Measurements from ENCODE around the gene RSF1. TPM values are rescaled to one million over a fixed set of nuclear protein-coding genes. Genes with fewer than 3 reads are reported as not detected.

Gene RSF1
- total RNA-seq, 1 experiment from 2014 or later = 79.8 TPM

- H3K4me1 Mint-ChIP-seq = peaks cover 31% of the 10 kb centered on the region
- DNase-seq (ENCODE audit: low spot score) = no peak
- CTCF ChIA-PET = no interaction called here
- no peaks in the 10 kb centered on the region for H3K36me3 Mint-ChIP-seq
- H3K9me3 Mint-ChIP-seq = no peaks in the 10 kb centered on the region
- no peak overlapping the region for H3K4me3 Mint-ChIP-seq
- no peak for ATAC-seq
- POLR2A ChIA-PET = no interaction called here
- peak overlapping the region; percentile 32 for H3K27ac Mint-ChIP-seq
- TF ChIP-seq ARID4B (CRISPR knock-in tag; IDR thresholded peaks at IDR 0.05; ENCODE audit: borderline replicate concordance) = no peak
- no peak for TF ChIP-seq ZNF121 (CRISPR knock-in tag; IDR thresholded peaks at IDR 0.05)
- no peak for TF ChIP-seq ZNF232 (CRISPR knock-in tag; IDR thresholded peaks at IDR 0.05)
- no peak for TF ChIP-seq MYBL2 (CRISPR knock-in tag; IDR thresholded peaks at IDR 0.05)
- no peak for TF ChIP-seq SOX15 (CRISPR knock-in tag; IDR thresholded peaks at IDR 0.05)
- TF ChIP-seq ELF4 (CRISPR knock-in tag; IDR thresholded peaks at IDR 0.05; ENCODE audit: low read depth) = no peak
- TF ChIP-seq, protein P1, sequence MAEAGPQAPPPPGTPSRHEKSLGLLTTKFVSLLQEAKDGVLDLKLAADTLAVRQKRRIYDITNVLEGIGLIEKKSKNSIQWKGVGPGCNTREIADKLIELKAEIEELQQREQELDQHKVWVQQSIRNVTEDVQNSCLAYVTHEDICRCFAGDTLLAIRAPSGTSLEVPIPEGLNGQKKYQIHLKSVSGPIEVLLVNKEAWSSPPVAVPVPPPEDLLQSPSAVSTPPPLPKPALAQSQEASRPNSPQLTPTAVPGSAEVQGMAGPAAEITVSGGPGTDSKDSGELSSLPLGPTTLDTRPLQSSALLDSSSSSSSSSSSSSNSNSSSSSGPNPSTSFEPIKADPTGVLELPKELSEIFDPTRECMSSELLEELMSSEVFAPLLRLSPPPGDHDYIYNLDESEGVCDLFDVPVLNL (CRISPR knock-in tag; IDR thresholded peaks at IDR 0.05; ENCODE audit: borderline replicate concordance, low read depth) = no peak
- no peak for TF ChIP-seq FOXJ3 (CRISPR knock-in tag; IDR thresholded peaks at IDR 0.05; ENCODE audit: borderline replicate concordance)
- TF ChIP-seq GTF2I (CRISPR knock-in tag; conservative IDR thresholded peaks at IDR 0.05) = no peak
- no peaks in the 10 kb centered on the region for H3K27me3 Mint-ChIP-seq (ENCODE audit: low read depth)
These were observed 49.4 kb downstream of the RSF1 start for GRCh38 chr11:77771135-77771534.

DNA sequence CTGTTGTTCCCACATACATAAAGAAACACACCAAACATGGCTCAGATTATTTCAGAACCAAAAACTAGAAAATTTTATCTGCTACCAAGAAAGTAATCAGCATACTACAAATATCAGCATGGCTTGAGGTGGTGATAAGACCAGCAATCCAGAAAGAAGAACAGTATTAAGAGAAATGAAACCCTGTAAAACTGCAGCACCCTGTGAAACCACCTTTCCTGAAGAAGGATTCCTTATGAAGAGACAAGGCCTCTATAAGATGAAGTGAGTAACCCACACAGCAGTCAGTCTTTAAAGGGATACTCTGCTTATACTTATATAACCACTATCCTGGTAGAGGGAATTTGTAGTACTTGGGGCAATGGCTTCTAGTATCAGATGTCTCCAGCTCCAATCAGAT lies 49.9 kb downstream of the RSF1 start:
- Mint-ChIP-seq H3K27ac (0 out of 2 replicates have a peak overlapping the region, but pooled peaks have one; percentile 32), H3K4me3 (no peak overlapping the region), H3K27me3 (ENCODE audit: low read depth) (no peaks in the 10 kb centered on the region), H3K4me1 (peaks cover 36% of the 10 kb centered on the region), H3K9me3 (no peaks in the 10 kb centered on the region), H3K36me3 (no peaks in the 10 kb centered on the region)
- DNase-seq (ENCODE audit: low spot score) (no peak), ATAC-seq (no peak)
- ChIA-PET CTCF (no interaction called here), POLR2A (no interaction called here)
- no peak for TF ChIP-seq IRF1 (CRISPR knock-in tag; IDR thresholded peaks at IDR 0.05)
- TF ChIP-seq ZNF219 (CRISPR knock-in tag; IDR thresholded peaks at IDR 0.05; ENCODE audit: borderline replicate concordance) = no peak
- TF ChIP-seq SP1 (CRISPR knock-in tag; conservative IDR thresholded peaks at IDR 0.05) = no peak

DNA sequence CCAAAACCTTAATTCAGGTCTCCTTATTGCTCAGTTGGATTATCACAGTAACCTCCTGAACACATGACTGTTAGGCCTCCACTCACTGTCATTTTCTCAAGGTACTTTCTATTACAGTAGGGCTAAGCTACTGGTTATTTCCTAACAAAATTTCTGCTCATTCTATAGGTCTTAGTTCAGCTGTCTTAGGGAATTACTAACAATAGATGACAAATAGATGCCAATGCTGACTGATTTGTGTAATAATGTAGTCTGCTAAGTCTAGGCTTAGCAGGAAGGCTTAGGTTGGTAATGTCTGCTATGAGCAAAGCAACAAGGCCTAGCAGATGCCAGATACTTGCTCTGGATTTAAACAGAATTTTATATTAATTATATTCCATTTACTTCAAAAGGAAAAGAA lies 58.1 kb downstream of the RSF1 start:
- ChIA-PET CTCF (interaction anchor here (0.6 kb wide), 2 partner anchors 420 to 693 kb away, joined by 3 to 4 read pairs; no protein-coding TSS in a partner anchor), POLR2A (interaction anchor here (0.6 kb wide), 1 partner anchor 326 kb away, joined by 8 read pairs; no protein-coding TSS in a partner anchor)
- H3K9me3 Mint-ChIP-seq = no peaks in the 10 kb centered on the region
- H3K36me3 Mint-ChIP-seq = peaks cover 21% of the 10 kb centered on the region
- DNase-seq (ENCODE audit: low spot score) (no peak), ATAC-seq (no peak)
- no peaks in the 10 kb centered on the region for H3K27me3 Mint-ChIP-seq (ENCODE audit: low read depth)
- TF ChIP-seq, protein P2, sequence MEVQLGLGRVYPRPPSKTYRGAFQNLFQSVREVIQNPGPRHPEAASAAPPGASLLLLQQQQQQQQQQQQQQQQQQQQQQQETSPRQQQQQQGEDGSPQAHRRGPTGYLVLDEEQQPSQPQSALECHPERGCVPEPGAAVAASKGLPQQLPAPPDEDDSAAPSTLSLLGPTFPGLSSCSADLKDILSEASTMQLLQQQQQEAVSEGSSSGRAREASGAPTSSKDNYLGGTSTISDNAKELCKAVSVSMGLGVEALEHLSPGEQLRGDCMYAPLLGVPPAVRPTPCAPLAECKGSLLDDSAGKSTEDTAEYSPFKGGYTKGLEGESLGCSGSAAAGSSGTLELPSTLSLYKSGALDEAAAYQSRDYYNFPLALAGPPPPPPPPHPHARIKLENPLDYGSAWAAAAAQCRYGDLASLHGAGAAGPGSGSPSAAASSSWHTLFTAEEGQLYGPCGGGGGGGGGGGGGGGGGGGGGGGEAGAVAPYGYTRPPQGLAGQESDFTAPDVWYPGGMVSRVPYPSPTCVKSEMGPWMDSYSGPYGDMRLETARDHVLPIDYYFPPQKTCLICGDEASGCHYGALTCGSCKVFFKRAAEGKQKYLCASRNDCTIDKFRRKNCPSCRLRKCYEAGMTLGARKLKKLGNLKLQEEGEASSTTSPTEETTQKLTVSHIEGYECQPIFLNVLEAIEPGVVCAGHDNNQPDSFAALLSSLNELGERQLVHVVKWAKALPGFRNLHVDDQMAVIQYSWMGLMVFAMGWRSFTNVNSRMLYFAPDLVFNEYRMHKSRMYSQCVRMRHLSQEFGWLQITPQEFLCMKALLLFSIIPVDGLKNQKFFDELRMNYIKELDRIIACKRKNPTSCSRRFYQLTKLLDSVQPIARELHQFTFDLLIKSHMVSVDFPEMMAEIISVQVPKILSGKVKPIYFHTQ (CRISPR knock-in tag; IDR thresholded peaks at IDR 0.05) = no peak
- TF ChIP-seq, protein P3, sequence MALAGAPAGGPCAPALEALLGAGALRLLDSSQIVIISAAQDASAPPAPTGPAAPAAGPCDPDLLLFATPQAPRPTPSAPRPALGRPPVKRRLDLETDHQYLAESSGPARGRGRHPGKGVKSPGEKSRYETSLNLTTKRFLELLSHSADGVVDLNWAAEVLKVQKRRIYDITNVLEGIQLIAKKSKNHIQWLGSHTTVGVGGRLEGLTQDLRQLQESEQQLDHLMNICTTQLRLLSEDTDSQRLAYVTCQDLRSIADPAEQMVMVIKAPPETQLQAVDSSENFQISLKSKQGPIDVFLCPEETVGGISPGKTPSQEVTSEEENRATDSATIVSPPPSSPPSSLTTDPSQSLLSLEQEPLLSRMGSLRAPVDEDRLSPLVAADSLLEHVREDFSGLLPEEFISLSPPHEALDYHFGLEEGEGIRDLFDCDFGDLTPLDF (CRISPR knock-in tag; IDR thresholded peaks at IDR 0.05) = no peak
- TF ChIP-seq ZNF138 (CRISPR knock-in tag; conservative IDR thresholded peaks at IDR 0.05) (no peak), ZNF416 (CRISPR knock-in tag; IDR thresholded peaks at IDR 0.05) (no peak), ZNF232 (CRISPR knock-in tag; IDR thresholded peaks at IDR 0.05) (no peak), ZNF317 (CRISPR knock-in tag; IDR thresholded peaks at IDR 0.05; ENCODE audit: borderline replicate concordance, low read depth) (no peak), TEAD4 (CRISPR knock-in tag; IDR thresholded peaks at IDR 0.05) (no peak), ZNF512 (CRISPR knock-in tag; IDR thresholded peaks at IDR 0.05; ENCODE audit: borderline replicate concordance) (no peak)
- H3K4me3 Mint-ChIP-seq = no peak overlapping the region
- peak overlapping the region; percentile 17; the same call in 1 of the 2 replicates for H3K27ac Mint-ChIP-seq
- peaks cover 23% of the 10 kb centered on the region for H3K4me1 Mint-ChIP-seq

All from WTC11 (cell line).